Tibial nerve (tissue), 4 donors: ENCODE measurements around the gene HKDC1. TPM values are rescaled to one million over a fixed set of nuclear protein-coding genes. Genes with fewer than 3 reads are reported as not detected.

Experiments used
- DNase-seq, 2 donors: peaks; one replicate each; pipeline ENCODE4 v3.0.0-alpha.2; 2019; ENCODE audit warnings: low spot score in 2 of 2
- H3K27ac ChIP-seq, 4 donors: fragments of 200-600 bp; sonication (generic) in 3 of 4; one replicate each; pipeline ENCODE4 v1.5.1; 2017 to 2019; ENCODE audit warnings: mild to moderate bottlenecking in 1 of 4
- H3K27me3 ChIP-seq, 2 donors: fragments of 200-600 bp; sonication (generic) in 1 of 2; one replicate each; pipeline versions ENCODE4 v1.5.1 to v1.6.0; 2017 to 2019
- H3K36me3 ChIP-seq, 3 donors: fragments of 200-600 bp; sonication (generic); one replicate each; pipeline ENCODE4 v1.5.1; 2018 to 2019
- H3K4me1 ChIP-seq, 4 donors: fragments of 200-600 bp; sonication (generic) in 3 of 4; one replicate each; pipeline ENCODE4 v1.5.1; 2017 to 2019
- H3K4me3 ChIP-seq, 4 donors: fragments of 200-600 bp; sonication (generic) in 3 of 4; one replicate each; pipeline ENCODE4 v1.5.1; 2017 to 2019; ENCODE audit warnings: mild to moderate bottlenecking in 1 of 4, moderate library complexity in 1 of 4
- H3K9me3 ChIP-seq, 4 donors: fragments of 200-600 bp; sonication (generic) in 3 of 4; one replicate each; pipeline ENCODE4 v1.5.1; 2017 to 2019
- CTCF ChIP-seq, 5 experiments: fragments of 200-600 bp in 3 of 5; fragments of 450-650 bp in 2 of 5; sonication (generic) in 3 of 5; IDR thresholded peaks; one replicate each; pipeline ENCODE4 v1.5.1; 2016 to 2019; ENCODE audit warnings: antibody characterized with exemption in 5 of 5, mild to moderate bottlenecking in 3 of 5, moderate library complexity in 2 of 5
- EP300 ChIP-seq, 2 donors: sonication (generic); formaldehyde crosslinking; IDR thresholded peaks; one replicate each; pipeline ENCODE4 v1.6.1; 2017; ENCODE audit warnings: antibody characterized with exemption in 2 of 2, mild to moderate bottlenecking in 1 of 2
- POLR2A ChIP-seq, 2 donors: fragments of 450-650 bp; IDR thresholded peaks; one replicate each; pipeline ENCODE4 v1.6.1; 2017; ENCODE audit warnings: antibody characterized with exemption in 2 of 2, mild to moderate bottlenecking in 2 of 2, moderate library complexity in 2 of 2
- WGBS, 2 donors: methylation state at CpG; one replicate each; pipeline ENCODE4 v1.1.5; 2018; 5-methylcytosine and 5-hydroxymethylcytosine counted together
- total RNA-seq, 4 donors: library from RNA; depleted of rRNA; stranded (reverse); fragments of >200 nt; gene quantifications; one replicate each; pipeline ENCODE4 v1.1.0, GENCODE V29; 2016

The HKDC1 gene
- total RNA-seq, 4 donors from 2014 or later: 4.8 to 11.1 (median 5.5) TPM

GRCh38 chr10:69315610-69316312 is 95.6 kb downstream of the HKDC1 start:
- DNase-seq: no peak
- Histone ChIP-seq H3K4me1 (peaks cover 0 to 37% (median 15%) of the 10 kb centered on the region in 4 donors), H3K4me3 (no peak overlapping the region), H3K36me3 (no peaks in the 10 kb centered on the region), H3K27ac (no peak overlapping the region), H3K9me3 (no peaks in the 10 kb centered on the region), H3K27me3 (no peaks in the 10 kb centered on the region)
- WGBS, 2 donors: 83 to 87% methylated on average over 6 of the region's 6 CpGs
- no peak for TF ChIP-seq EP300 (IDR thresholded peaks at IDR 0.05)
- no peak for TF ChIP-seq POLR2A (IDR thresholded peaks at IDR 0.05)
- no peak for TF ChIP-seq CTCF (IDR thresholded peaks at IDR 0.05)

GRCh38 chr10:69316313-69317059 is 96.4 kb downstream of the HKDC1 start:
- H3K27me3 ChIP-seq: no peaks in the 10 kb centered on the region
- no peaks in the 10 kb centered on the region for H3K9me3 ChIP-seq
- H3K4me1 ChIP-seq: peaks cover 0 to 44% (median 17%) of the 10 kb centered on the region in 4 donors
- DNase-seq: peak; percentile 45 to 73
- H3K36me3 ChIP-seq: no peaks in the 10 kb centered on the region
- H3K4me3 ChIP-seq: no peak overlapping the region
- peak overlapping the region in 2 of 4 donors; percentile 90 to 92 for H3K27ac ChIP-seq
- WGBS, 2 donors: 62 to 71% methylated on average over 6 of the region's 6 CpGs
- TF ChIP-seq EP300 (IDR thresholded peaks at IDR 0.05): peak in 1 of 2 donors; percentile 40
- no peak for TF ChIP-seq POLR2A (IDR thresholded peaks at IDR 0.05)
- TF ChIP-seq CTCF (IDR thresholded peaks at IDR 0.05): no peak

Other genes with a start within 250 kb of the HKDC1 start
- gene KIFBP, start 231.5 kb upstream of the HKDC1 start, total RNA-seq: 10 to 100 TPM; 28.0 to 51.3 (median 43.5) TPM
- gene SRGN, start 132.2 kb upstream of the HKDC1 start, total RNA-seq: 100 to 1,000 TPM in 3 of 4 donors, 10 to 100 TPM in 1; 90.0 to 313 (median 105) TPM
- 10 to 100 TPM; 36.8 to 51.1 (median 39.0) TPM for gene VPS26A, start 96.2 kb upstream of the HKDC1 start, total RNA-seq
- 10 to 100 TPM; 23.4 to 53.7 (median 34.9) TPM for gene SUPV3L1, start 40.1 kb upstream of the HKDC1 start, total RNA-seq
- 10 to 100 TPM; 27.3 to 54.0 (median 30.1) TPM for gene HK1, start 58.2 kb downstream of the HKDC1 start, total RNA-seq
- 1 to 10 TPM in 2 of 4 donors, under 1 TPM in 2; 0.59 to 4.6 (median 1.2) TPM for gene TACR2, start 196.6 kb downstream of the HKDC1 start, total RNA-seq
- gene TSPAN15, start 231.1 kb downstream of the HKDC1 start, total RNA-seq: 100 to 1,000 TPM in 1 of 4 donors, 10 to 100 TPM in 3; 46.9 to 117 (median 92.7) TPM